HEK293 (cell line): Measurements from ENCODE around the gene ZBTB24.
A peak's percentile ranks its signal among the peaks of the same experiment; 100 is the strongest.

Experiments
- CTCF ChIA-PET: fragments of 350-600 bp; formaldehyde crosslinking; extraction: SDS; loops from one replicate; lab custom pipeline; 2021; ENCODE audit warnings: antibody characterized with exemption; lab: Yijun Ruan, JAX
- POLR2A ChIA-PET: fragments of 300-600 bp; formaldehyde crosslinking; extraction: SDS; loops from one replicate; lab custom pipeline; 2020; ENCODE audit warnings: antibody characterized with exemption, inconsistent platforms; lab: Yijun Ruan, JAX
- H3K27ac ChIP-seq: fragments of 200-500 bp; sonication (Bioruptor generic); 2 replicates; pipeline ENCODE4 v1.5.1; 2014; ENCODE audit warnings: low read depth, low read length, control low read depth, inconsistent platforms; ENCODE audit errors: extremely low read depth
- H3K36me3 ChIP-seq, 2 experiments: fragments of 200-500 bp in 1 of 2; sonication (Bioruptor generic) in 1 of 2; 1 replicate in 1 of 2; 2 replicates in 1 of 2; pipeline ENCODE4 v1.5.1; 2014 to 2017; ENCODE audit warnings: inconsistent platforms in 2 of 2, low read length in 2 of 2; ENCODE audit not compliant: control insufficient read depth in 2 of 2, insufficient read depth in 1 of 2
- H3K4me1 ChIP-seq: fragments of 200-500 bp; sonication (Bioruptor generic); 2 replicates; pipeline ENCODE4 v1.5.1; 2014; ENCODE audit warnings: mild to moderate bottlenecking, low read length, inconsistent platforms; ENCODE audit not compliant: control insufficient read depth, insufficient read depth
- H3K4me3 ChIP-seq: 2 replicates; pipeline ENCODE4 v1.5.1; 2011; ENCODE audit warnings: low read depth, mild to moderate bottlenecking, control low read depth, low read length, moderate library complexity
- H3K9me3 ChIP-seq: fragments of 200-500 bp; sonication (Bioruptor generic); 2 replicates; pipeline ENCODE4 v1.5.1; 2014; ENCODE audit warnings: low read depth, low read length, inconsistent platforms; ENCODE audit not compliant: control insufficient read depth, insufficient read depth
- PRDM4 ChIP-seq: fragments of 450-650 bp; formaldehyde crosslinking; IDR thresholded peaks from 2 replicates; pipeline ENCODE4 v1.5.1; 2017; ENCODE audit warnings: missing biosample characterization, missing genetic modification characterization
- SCRT1 ChIP-seq: fragments of 450-650 bp; formaldehyde crosslinking; IDR thresholded peaks from 2 replicates; pipeline ENCODE4 v1.5.1; 2016; ENCODE audit warnings: missing biosample characterization, missing genetic modification characterization, borderline replicate concordance
- ZBTB20 ChIP-seq: fragments of 450-650 bp; formaldehyde crosslinking; IDR thresholded peaks from 2 replicates; pipeline ENCODE4 v1.5.1; 2016; ENCODE audit warnings: missing biosample characterization, missing genetic modification characterization
- ZBTB48 ChIP-seq: fragments of 450-650 bp; formaldehyde crosslinking; IDR thresholded peaks from 2 replicates; pipeline ENCODE4 v1.5.1; 2016; ENCODE audit warnings: missing biosample characterization, missing genetic modification characterization
- ZFHX2 ChIP-seq: fragments of 450-650 bp; formaldehyde crosslinking; conservative IDR thresholded peaks from 2 replicates; pipeline ENCODE4 v1.5.1; 2016; ENCODE audit warnings: missing biosample characterization, missing genetic modification characterization
- ZFP37 ChIP-seq: fragments of 450-650 bp; formaldehyde crosslinking; IDR thresholded peaks from 2 replicates; pipeline ENCODE4 v1.5.1; 2016; ENCODE audit warnings: missing biosample characterization, missing genetic modification characterization
- ZNF121 ChIP-seq: fragments of 450-650 bp; formaldehyde crosslinking; IDR thresholded peaks from 2 replicates; pipeline ENCODE4 v1.5.1; 2016; ENCODE audit warnings: missing biosample characterization, missing genetic modification characterization
- ZNF2 ChIP-seq: fragments of 450-650 bp; formaldehyde crosslinking; IDR thresholded peaks from 2 replicates; pipeline ENCODE4 v1.5.1; 2016; ENCODE audit warnings: missing biosample characterization, missing genetic modification characterization
- ZNF214 ChIP-seq: fragments of 450-650 bp; formaldehyde crosslinking; IDR thresholded peaks from 2 replicates; pipeline ENCODE4 v1.5.1; 2017; ENCODE audit warnings: missing biosample characterization, mild to moderate bottlenecking, missing genetic modification characterization, borderline replicate concordance
- ZNF362 ChIP-seq: fragments of 450-650 bp; formaldehyde crosslinking; IDR thresholded peaks from 2 replicates; pipeline ENCODE4 v1.5.1; 2016; ENCODE audit warnings: missing biosample characterization, missing genetic modification characterization
- ZNF488 ChIP-seq: fragments of 450-650 bp; formaldehyde crosslinking; IDR thresholded peaks from 2 replicates; pipeline ENCODE4 v1.5.1; 2016; ENCODE audit warnings: missing biosample characterization, missing genetic modification characterization
- ZNF621 ChIP-seq: fragments of 450-650 bp; formaldehyde crosslinking; IDR thresholded peaks from 2 replicates; pipeline ENCODE4 v1.5.1; 2017; ENCODE audit warnings: missing biosample characterization, missing genetic modification characterization
- ZNF677 ChIP-seq: fragments of 450-650 bp; IDR thresholded peaks from 2 replicates; pipeline ENCODE4 v1.5.0; 2018; ENCODE audit warnings: missing biosample characterization, mild to moderate bottlenecking, missing genetic modification characterization, moderate library complexity
- ZNF768 ChIP-seq: fragments of 450-650 bp; formaldehyde crosslinking; IDR thresholded peaks from 2 replicates; pipeline ENCODE4 v1.5.1; 2018; ENCODE audit warnings: missing biosample characterization, mild to moderate bottlenecking, missing genetic modification characterization
- ZSCAN5A ChIP-seq: fragments of 450-650 bp; formaldehyde crosslinking; IDR thresholded peaks from 2 replicates; pipeline ENCODE4 v1.5.1; 2016; ENCODE audit warnings: missing biosample characterization, missing genetic modification characterization

Gene ZBTB24

GRCh38 chr6:109478841-109479624 is 4.0 kb downstream of the ZBTB24 start:
- H3K9me3 ChIP-seq, result no peaks in the 10 kb centered on the region
- ChIA-PET CTCF (interaction anchor here (1.0 kb wide), 2 partner anchors 19 to 291 kb away, joined by 6 read pairs; no protein-coding TSS in a partner anchor), POLR2A (interaction anchor here (0.7 to 2.3 kb wide), 6 partner anchors 10 to 579 kb away, joined by 3 to 4 read pairs (median 4); partner anchors contain the start of genes PPIL6 and SMPD2)
- H3K4me1 ChIP-seq, result 0 out of 2 replicates have a peak, but pooled peaks cover 3% of the 10 kb centered on the region
- H3K36me3 ChIP-seq, result peaks cover 16 to 72% of the 10 kb centered on the region in 2 experiments; a peak in 2 of 3 replicates
- no peak overlapping the region for H3K4me3 ChIP-seq
- TF ChIP-seq ZBTB20 (tag by site-specific recombination) (peak; percentile 40; the same call in 1 of the 2 replicates), ZNF214 (tag by site-specific recombination) (no peak)
- no peak overlapping the region for H3K27ac ChIP-seq

- Histone ChIP-seq H3K4me3 (no peak overlapping the region), H3K27ac (no peak overlapping the region), H3K4me1 (0 out of 2 replicates have a peak, but pooled peaks cover 3% of the 10 kb centered on the region), H3K36me3 (peaks cover 23 to 79% of the 10 kb centered on the region in 2 experiments; a peak in 2 of 3 replicates), H3K9me3 (no peaks in the 10 kb centered on the region)
- TF ChIP-seq ZNF768 (tag by site-specific recombination), result no peak
- TF ChIP-seq ZNF362 (tag by site-specific recombination), result peak; percentile 54; the same call in 1 of the 2 replicates
- ChIA-PET POLR2A (interaction anchor here (0.8 to 2.3 kb wide), 5 partner anchors 9 to 580 kb away, joined by 3 to 4 read pairs (median 3); partner anchors contain the start of genes PPIL6 and SMPD2), CTCF (interaction anchor here (0.6 to 1.0 kb wide), 4 partner anchors 18 to 387 kb away, joined by 3 to 6 read pairs (median 5); no protein-coding TSS in a partner anchor)
Measured at GRCh38 chr6:109478222-109478805, 4.7 kb downstream of the ZBTB24 start.

GRCh38 chr6:109477725-109478124 is 5.3 kb downstream of the ZBTB24 start:
- Histone ChIP-seq H3K36me3 (peaks cover 27 to 85% of the 10 kb centered on the region in 2 experiments; a peak in 2 of 3 replicates), H3K4me3 (no peak overlapping the region)
- POLR2A ChIA-PET, result interaction anchor here (1.1 kb wide), 1 partner anchor 37 kb away, joined by 3 read pairs; the partner anchor contains the start of genes PPIL6 and SMPD2

GRCh38 chr6:109477184-109477583 is 5.8 kb downstream of the ZBTB24 start:
- H3K4me1 ChIP-seq, result 0 out of 2 replicates have a peak, but pooled peaks cover 3% of the 10 kb centered on the region
- peak; percentile 86 for TF ChIP-seq ZNF121 (tag by site-specific recombination)
- 0 out of 2 replicates have a peak, but pooled peaks have one; percentile 25 for TF ChIP-seq PRDM4 (tag by site-specific recombination)
- no peak for TF ChIP-seq ZSCAN5A (tag by site-specific recombination)
- TF ChIP-seq, all 188 proteins: peak for 2
- Histone ChIP-seq H3K9me3 (no peaks in the 10 kb centered on the region), H3K36me3 (peaks cover 27 to 90% of the 10 kb centered on the region in 2 experiments; a peak in 2 of 3 replicates), H3K4me3 (no peak overlapping the region), H3K27ac (no peak overlapping the region)
- CTCF ChIA-PET, result interaction anchor here (0.9 kb wide), 1 partner anchor 35 kb away, joined by 3 read pairs; no protein-coding TSS in a partner anchor
- POLR2A ChIA-PET, result no interaction called here

More at GRCh38 chr6:109477725-109478124, 5.3 kb downstream of the ZBTB24 start:
- no peak overlapping the region for H3K27ac ChIP-seq
- TF ChIP-seq ZNF488 (tag by site-specific recombination) (no peak), ZBTB48 (no peak), ZNF677 (tag by site-specific recombination) (no peak), ZNF2 (no peak), ZNF621 (tag by site-specific recombination) (no peak), ZFHX2 (tag by site-specific recombination) (no peak), SCRT1 (tag by site-specific recombination) (no peak), ZFP37 (tag by site-specific recombination) (no peak)
- TF ChIP-seq, all 188 proteins: peak for 0
- CTCF ChIA-PET, result interaction anchor here (0.6 to 0.7 kb wide), 2 partner anchors 219 to 388 kb away, joined by 3 to 4 read pairs; no protein-coding TSS in a partner anchor
- Histone ChIP-seq H3K4me1 (0 out of 2 replicates have a peak, but pooled peaks cover 3% of the 10 kb centered on the region), H3K9me3 (no peaks in the 10 kb centered on the region)
